GM12878 (cell line): ENCODE data around the gene MXD1. TPM values are rescaled to one million over a fixed set of nuclear protein-coding genes. Genes with fewer than 3 reads are reported as not detected.

Source experiments
- ATAC-seq: fragments of 200-7000 bp; cut with Tn5 transposase; 3 replicates; pipeline ENCODE4 v1.9.1; 2020; ENCODE audit warnings: mild to moderate bottlenecking, moderate library complexity
- BruUV-seq: library from RNA; stranded (reverse); fragments of 400-500 nt; replicated peaks from 2 replicates; lab custom pipeline; 2021; lab: Mats Ljungman, UMichigan
- CTCF ChIA-PET: fragments of 300-600 bp; sonication (Branson Sonifier 250); formaldehyde crosslinking; extraction: SDS; loops from one replicate; lab custom pipeline; 2021; ENCODE audit warnings: inconsistent platforms; lab: Yijun Ruan, JAX
- POLR2A ChIA-PET: fragments of 350-600 bp; formaldehyde crosslinking; extraction: SDS; loops from one replicate; lab custom pipeline; 2021; ENCODE audit warnings: inconsistent platforms; lab: Charles Lee
- RAD21 ChIA-PET: fragments of 300-600 bp; sonication (Branson Sonifier 250); formaldehyde crosslinking; loops from one replicate; lab custom pipeline; 2023; ENCODE audit warnings: antibody characterized with exemption; ENCODE audit not compliant: unreplicated experiment; lab: Charles Lee
- SMC1A ChIA-PET: fragments of 300-600 bp; sonication (Branson Sonifier 250); formaldehyde crosslinking; loops from one replicate; lab custom pipeline; 2023; ENCODE audit not compliant: unreplicated experiment, uncharacterized antibody; lab: Charles Lee
- DNase-seq: peaks from one replicate; pipeline ENCODE4 v3.0.0-alpha.2; 2011; ENCODE audit warnings: low read depth, low spot score
- FAIRE-seq: peaks from 3 replicates; lab custom pipeline; 2011; peaks lifted over from hg19 to GRCh38; lab: Jason Lieb, UNC
- H2AFZ ChIP-seq: 2 replicates; pipeline ENCODE4 v1.6.0; 2011; ENCODE audit warnings: low read depth, low read length, control low read depth; ENCODE audit not compliant: control insufficient read depth
- H3K27ac ChIP-seq: 2 replicates; pipeline ENCODE4 v1.5.1; 2011; ENCODE audit warnings: control low read depth; ENCODE audit not compliant: control insufficient read depth, insufficient read depth
- H3K27me3 ChIP-seq, 2 experiments: replicated peaks in 1 of 2; 2 replicates each; pipeline versions ENCODE4 v1.6.0 to v1.6.1; 2011; ENCODE audit warnings: low read length in 1 of 2; ENCODE audit not compliant: control insufficient read depth in 2 of 2, insufficient read depth in 2 of 2
- H3K36me3 ChIP-seq, 2 experiments: 2 replicates each; pipeline ENCODE4 v1.5.1; 2011; ENCODE audit warnings: low read length in 1 of 2; ENCODE audit not compliant: control insufficient read depth in 2 of 2, insufficient read depth in 2 of 2
- H3K4me1 ChIP-seq: 2 replicates; pipeline ENCODE4 v1.6.1; 2011; ENCODE audit warnings: mild to moderate bottlenecking, low read length, moderate library complexity, mixed read lengths; ENCODE audit not compliant: control insufficient read depth, insufficient read depth
- H3K4me2 ChIP-seq: 2 replicates; pipeline ENCODE4 v1.6.0; 2011; ENCODE audit warnings: control low read depth; ENCODE audit not compliant: control insufficient read depth, insufficient read depth
- H3K4me3 ChIP-seq: fragments of 200-600 bp; sonication (generic); 2 replicates; pipeline ENCODE4 v1.5.1; 2016
- H3K79me2 ChIP-seq: 2 replicates; pipeline ENCODE4 v1.6.0; 2011; ENCODE audit warnings: low read length; ENCODE audit not compliant: control insufficient read depth, insufficient read depth
- H3K9ac ChIP-seq: 2 replicates; pipeline ENCODE4 v1.8.0; 2011; ENCODE audit warnings: low read length, control low read depth, mixed read lengths; ENCODE audit not compliant: control insufficient read depth, insufficient read depth
- H3K9me3 ChIP-seq: replicated peaks from 3 replicates; pipeline ENCODE4 v1.5.1; 2011; ENCODE audit warnings: mild to moderate bottlenecking, low read length; ENCODE audit not compliant: control insufficient read depth, insufficient read depth
- H4K20me1 ChIP-seq: 2 replicates; pipeline ENCODE4 v1.6.0; 2011; ENCODE audit not compliant: control insufficient read depth, insufficient read depth
- IKZF2 ChIP-seq, 2 experiments: fragments of 450-650 bp; IDR thresholded peaks; 2 replicates each; pipeline ENCODE4 v1.6.1; 2017; ENCODE audit warnings: mild to moderate bottlenecking in 2 of 2, moderate library complexity in 2 of 2
- NBN ChIP-seq: fragments of 450-650 bp; IDR thresholded peaks from 2 replicates; pipeline ENCODE4 v1.6.1; 2016
- SIX5 ChIP-seq: IDR thresholded peaks from 2 replicates; pipeline ENCODE4 v1.6.1; 2011; ENCODE audit warnings: mild to moderate bottlenecking, low read depth, low read length, moderate library complexity; ENCODE audit not compliant: severe bottlenecking
- SMARCA5 ChIP-seq: fragments of 450-650 bp; IDR thresholded peaks from 2 replicates; pipeline ENCODE4 v1.6.1; 2017; ENCODE audit warnings: mild to moderate bottlenecking
- SP1 ChIP-seq: IDR thresholded peaks from one replicate; pipeline ENCODE4 v1.6.1; 2011; ENCODE audit warnings: low read depth, low read length
- TCF12 ChIP-seq: IDR thresholded peaks from 2 replicates; pipeline ENCODE4 v1.6.1; 2011; ENCODE audit warnings: low read depth, mild to moderate bottlenecking, low read length
- WGBS: methylation state at CpG from one replicate; pipeline ENCODE4 v1.1.6; 2016; ENCODE audit warnings: low lambda C conversion rate; ENCODE audit not compliant: insufficient replicate concordance, insufficient coverage; ENCODE audit errors: missing lambda C conversion rate; 5-methylcytosine and 5-hydroxymethylcytosine counted together
- in situ Hi-C: fragments of 300-500 bp; cut with MboI; formaldehyde crosslinking; loops from 9 replicates; pipeline ENCODE4 v1.14.3; 2018; ENCODE audit warnings: mixed read lengths
- intact Hi-C: fragments of 100-400 bp; cut with micrococcal nuclease; formaldehyde crosslinking; loops from one replicate; pipeline ENCODE4 v1.14.2; 2022; ENCODE audit not compliant: unreplicated experiment
- polyA plus RNA-seq, 11 experiments: library from polyadenylated mRNA; depleted of rRNA in 4 of 11; unstranded in 6 of 11; stranded (reverse) in 5 of 11; fragments of >200 nt; fragmentation: Nextera tagmentation in 4 of 11; fragmentation: Illumina TruSeq in 1 of 11; extraction: Ambion mirVana in 4 of 11; extraction: Trizol in 1 of 11; gene quantifications; 1 replicate in 1 of 11; 2 replicates in 10 of 11; pipeline versions ENCODE4 v1.2.1 to v1.2.3, GENCODE V29; 2011 to 2016; ENCODE audit warnings: inconsistent platforms in 2 of 11, missing spikeins in 2 of 11, low read depth in 1 of 11
- total RNA-seq, 4 experiments: library from RNA; depleted of rRNA in 3 of 4; stranded (reverse); fragments of >200 nt in 3 of 4; fragmentation: Illumina TruSeq in 1 of 4; extraction: Trizol in 1 of 4; gene quantifications; 2 replicates each; pipeline versions ENCODE4 v1.2.1 to v1.2.3, GENCODE V29; 2013 to 2021
- TF ChIP-seq, protein P1 (sequence below): IDR thresholded peaks from 2 replicates; pipeline ENCODE4 v1.6.1; 2012; ENCODE audit warnings: low read depth, low read length, improper control_type of control experiment
- TF ChIP-seq, protein P2 (sequence below): fragments of 450-650 bp; formaldehyde crosslinking; IDR thresholded peaks from 2 replicates; pipeline ENCODE4 v1.5.0; 2022; ENCODE audit warnings: mild to moderate bottlenecking, missing genetic modification characterization
- TF ChIP-seq, protein P3 (sequence below): IDR thresholded peaks from 2 replicates; pipeline ENCODE4 v1.6.1; 2011; ENCODE audit warnings: borderline replicate concordance, low read depth, mild to moderate bottlenecking, moderate library complexity, low read length; ENCODE audit not compliant: insufficient read depth, poor library complexity, severe bottlenecking

MXD1 gene
- total and polyA plus RNA-seq, 10 of the 15 experiments (the other 5 are each of a cell fraction or from before 2014, with no cell fraction given), result 2.2 to 10.2 (median 3.3) TPM

DNA sequence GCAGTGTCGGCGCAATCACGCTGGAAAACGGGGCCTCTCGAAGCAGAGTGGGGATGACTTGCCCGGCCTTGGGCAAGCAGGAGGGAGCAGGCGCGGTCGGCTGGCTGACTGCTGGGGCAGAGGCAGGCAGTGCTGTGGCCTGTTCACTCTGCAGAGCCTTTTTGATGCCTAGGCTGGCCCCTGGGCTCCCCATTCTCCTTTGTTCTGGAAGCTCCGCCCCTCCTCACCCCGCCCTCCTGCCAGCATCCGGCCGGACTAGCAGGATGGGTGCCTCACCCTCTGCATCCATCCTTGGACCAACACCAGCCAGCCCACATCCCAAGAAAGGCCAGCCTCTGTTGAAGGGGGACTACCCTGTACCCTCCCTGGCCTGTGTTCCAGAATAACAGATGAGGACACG lies 46.6 kb downstream of the MXD1 start, which contains the start of gene ASPRV1:
Gene ASPRV1, minus strand, starts transcription at position 136 of the 400 bp plus-strand sequence. CDS start 195 bp downstream, outside the sequence.
- Histone ChIP-seq H3K4me1 (peaks cover 6% of the 10 kb centered on the region), H2AFZ (no peak within 1 kb of the TSS), H3K9me3 (no peaks in the 10 kb centered on the region), H3K79me2 (no peaks in the 10 kb centered on the region), H3K4me2 (no peak within 1 kb of the TSS), H3K36me3 (no peaks in the 10 kb centered on the region), H3K27me3 (no peaks in the 10 kb centered on the region), H3K4me3 (no peak within 1 kb of the TSS), H3K9ac (no peak within 1 kb of the TSS), H3K27ac (no peak within 1 kb of the TSS), H4K20me1 (no peaks in the 10 kb centered on the region)
- ChIA-PET POLR2A (no interaction called here), RAD21 (no interaction called here), CTCF (no interaction called here), SMC1A (no interaction called here)
- FAIRE-seq (no peak), ATAC-seq (no peak), DNase-seq (no peak)
- 73% methylated on average over 11 of the region's 14 CpGs for WGBS
- intact Hi-C loops (no loop called here), in situ Hi-C loops (no loop called here)
- no TSS peak for BruUV-seq
- TF ChIP-seq SIX5 (no peak), NBN (no peak), SMARCA5 (no peak), SP1 (no peak), IKZF2 (IDR thresholded peaks at IDR 0.05) (no peak), TCF12 (no peak)
- TF ChIP-seq, protein P1, sequence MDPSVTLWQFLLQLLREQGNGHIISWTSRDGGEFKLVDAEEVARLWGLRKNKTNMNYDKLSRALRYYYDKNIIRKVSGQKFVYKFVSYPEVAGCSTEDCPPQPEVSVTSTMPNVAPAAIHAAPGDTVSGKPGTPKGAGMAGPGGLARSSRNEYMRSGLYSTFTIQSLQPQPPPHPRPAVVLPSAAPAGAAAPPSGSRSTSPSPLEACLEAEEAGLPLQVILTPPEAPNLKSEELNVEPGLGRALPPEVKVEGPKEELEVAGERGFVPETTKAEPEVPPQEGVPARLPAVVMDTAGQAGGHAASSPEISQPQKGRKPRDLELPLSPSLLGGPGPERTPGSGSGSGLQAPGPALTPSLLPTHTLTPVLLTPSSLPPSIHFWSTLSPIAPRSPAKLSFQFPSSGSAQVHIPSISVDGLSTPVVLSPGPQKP, result no peak
- TF ChIP-seq, protein P2, sequence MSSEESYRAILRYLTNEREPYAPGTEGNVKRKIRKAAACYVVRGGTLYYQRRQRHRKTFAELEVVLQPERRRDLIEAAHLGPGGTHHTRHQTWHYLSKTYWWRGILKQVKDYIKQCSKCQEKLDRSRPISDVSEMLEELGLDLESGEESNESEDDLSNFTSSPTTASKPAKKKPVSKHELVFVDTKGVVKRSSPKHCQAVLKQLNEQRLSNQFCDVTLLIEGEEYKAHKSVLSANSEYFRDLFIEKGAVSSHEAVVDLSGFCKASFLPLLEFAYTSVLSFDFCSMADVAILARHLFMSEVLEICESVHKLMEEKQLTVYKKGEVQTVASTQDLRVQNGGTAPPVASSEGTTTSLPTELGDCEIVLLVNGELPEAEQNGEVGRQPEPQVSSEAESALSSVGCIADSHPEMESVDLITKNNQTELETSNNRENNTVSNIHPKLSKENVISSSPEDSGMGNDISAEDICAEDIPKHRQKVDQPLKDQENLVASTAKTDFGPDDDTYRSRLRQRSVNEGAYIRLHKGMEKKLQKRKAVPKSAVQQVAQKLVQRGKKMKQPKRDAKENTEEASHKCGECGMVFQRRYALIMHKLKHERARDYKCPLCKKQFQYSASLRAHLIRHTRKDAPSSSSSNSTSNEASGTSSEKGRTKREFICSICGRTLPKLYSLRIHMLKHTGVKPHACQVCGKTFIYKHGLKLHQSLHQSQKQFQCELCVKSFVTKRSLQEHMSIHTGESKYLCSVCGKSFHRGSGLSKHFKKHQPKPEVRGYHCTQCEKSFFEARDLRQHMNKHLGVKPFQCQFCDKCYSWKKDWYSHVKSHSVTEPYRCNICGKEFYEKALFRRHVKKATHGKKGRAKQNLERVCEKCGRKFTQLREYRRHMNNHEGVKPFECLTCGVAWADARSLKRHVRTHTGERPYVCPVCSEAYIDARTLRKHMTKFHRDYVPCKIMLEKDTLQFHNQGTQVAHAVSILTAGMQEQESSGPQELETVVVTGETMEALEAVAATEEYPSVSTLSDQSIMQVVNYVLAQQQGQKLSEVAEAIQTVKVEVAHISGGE (CRISPR knock-in tag), result no peak
- TF ChIP-seq, protein P3, sequence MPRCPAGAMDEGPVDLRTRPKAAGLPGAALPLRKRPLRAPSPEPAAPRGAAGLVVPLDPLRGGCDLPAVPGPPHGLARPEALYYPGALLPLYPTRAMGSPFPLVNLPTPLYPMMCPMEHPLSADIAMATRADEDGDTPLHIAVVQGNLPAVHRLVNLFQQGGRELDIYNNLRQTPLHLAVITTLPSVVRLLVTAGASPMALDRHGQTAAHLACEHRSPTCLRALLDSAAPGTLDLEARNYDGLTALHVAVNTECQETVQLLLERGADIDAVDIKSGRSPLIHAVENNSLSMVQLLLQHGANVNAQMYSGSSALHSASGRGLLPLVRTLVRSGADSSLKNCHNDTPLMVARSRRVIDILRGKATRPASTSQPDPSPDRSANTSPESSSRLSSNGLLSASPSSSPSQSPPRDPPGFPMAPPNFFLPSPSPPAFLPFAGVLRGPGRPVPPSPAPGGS, result no peak
